ENCODE results near the gene ROGDI. TPM values are rescaled to one million over a fixed set of nuclear protein-coding genes. Genes with fewer than 3 reads are reported as not detected.

The ROGDI gene
- total RNA-seq, 2 experiments from 2014 or later: 9.4 to 11.0 TPM

- peak overlapping the region in 1 of 2 donors; percentile 52 for H3K27ac ChIP-seq (ENCODE audit: low read depth in 1 of 2, low read length in 2 of 2)
- ChIA-PET CTCF (interaction anchor here (1.9 kb wide), 1 partner anchor 34 kb away, joined by 5 read pairs; the partner anchor contains the start of gene ROGDI), POLR2A (interaction anchor here (0.8 to 3.5 kb wide), 13 partner anchors 10 to 515 kb away, joined by 3 to 61 read pairs (median 4); partner anchors contain the start of genes ANKS3, CDIP1, DNAAF8 and NUDT16L1)
- Mint-ChIP-seq H3K36me3 (ENCODE audit: low read depth) (peaks cover 28% of the 10 kb centered on the region), H3K4me1 (ENCODE audit: low read depth) (peaks cover 32% of the 10 kb centered on the region), H3K27ac (peak overlapping the region; percentile 90), H3K9me3 (no peaks in the 10 kb centered on the region), H3K4me3 (peak overlapping the region; percentile 96), H3K27me3 (no peaks in the 10 kb centered on the region)
- no peaks in the 10 kb centered on the region for H3K27me3 ChIP-seq (ENCODE audit: control insufficient read depth in 1 of 2, insufficient read depth in 2 of 2, low read length in 2 of 2)
- H3K36me3 ChIP-seq (ENCODE audit: insufficient read depth, low read length): peaks cover 6% of the 10 kb centered on the region
- peak; percentile 62 to 96 (median 80) for DNase-seq
- intact Hi-C loops (cut with DNase I, micrococcal nuclease): loop anchor here (1.0 to 5.0 kb wide), 4 partner anchors 34 to 329 kb away; partner anchors contain the start of genes ROGDI (in 2 of the 2), EEF2KMT (in 1 of the 2), GLYR1 (in 1 of the 2) and NUDT16L1 (in 1 of the 2)
- no peak for TF ChIP-seq CTCF (IDR thresholded peaks at IDR 0.05)
- H3K4me1 ChIP-seq (ENCODE audit: insufficient read depth, low read length): peaks cover 41% of the 10 kb centered on the region
- H3K4me3 ChIP-seq (ENCODE audit: low read length): peak overlapping the region; percentile 80
- H3K9me3 ChIP-seq (ENCODE audit: control insufficient read depth in 1 of 2, insufficient read depth in 1 of 2, low read length in 2 of 2): no peaks in the 10 kb centered on the region
- peak; percentile 57 for ATAC-seq (ENCODE audit: poor library complexity)
Observed at GRCh38 chr16:4768549-4769305, 33.7 kb downstream of the ROGDI start.

GRCh38 chr16:4767872-4768548, 34.4 kb downstream of the ROGDI start:
- ChIA-PET POLR2A (interaction anchor here (0.8 to 3.5 kb wide), 13 partner anchors 9 to 514 kb away, joined by 3 to 61 read pairs (median 4); partner anchors contain the start of genes ANKS3, CDIP1, DNAAF8 and NUDT16L1), CTCF (interaction anchor here (1.9 kb wide), 1 partner anchor 35 kb away, joined by 5 read pairs; the partner anchor contains the start of gene ROGDI)
- peaks cover 41% of the 10 kb centered on the region for H3K4me1 ChIP-seq (ENCODE audit: insufficient read depth, low read length)
- H3K4me1 Mint-ChIP-seq (ENCODE audit: low read depth): peaks cover 32% of the 10 kb centered on the region
- no peaks in the 10 kb centered on the region for H3K27me3 Mint-ChIP-seq
- H3K36me3 Mint-ChIP-seq (ENCODE audit: low read depth): peaks cover 33% of the 10 kb centered on the region
- H3K36me3 ChIP-seq (ENCODE audit: insufficient read depth, low read length): peaks cover 12% of the 10 kb centered on the region
- ATAC-seq (ENCODE audit: poor library complexity): no peak
- peak overlapping the region; percentile 80 for H3K4me3 ChIP-seq (ENCODE audit: low read length)
- H3K27me3 ChIP-seq (ENCODE audit: control insufficient read depth in 1 of 2, insufficient read depth in 2 of 2, low read length in 2 of 2): no peaks in the 10 kb centered on the region
- intact Hi-C loops (cut with DNase I, micrococcal nuclease): loop anchor here (1.0 to 5.0 kb wide), 8 partner anchors 33 to 497 kb away; partner anchors contain the start of genes ANKS3 (in 2 of the 2), DNAAF8 (in 2 of the 2), ROGDI (in 2 of the 2) and EEF2KMT (in 1 of the 2)
- peak in 2 of 14 experiments; percentile 51 to 54 for DNase-seq
- peak overlapping the region; percentile 96 for H3K4me3 Mint-ChIP-seq
- H3K9me3 Mint-ChIP-seq: no peaks in the 10 kb centered on the region
- peak overlapping the region in 1 of 2 donors; percentile 52 for H3K27ac ChIP-seq (ENCODE audit: low read depth in 1 of 2, low read length in 2 of 2)
- no peaks in the 10 kb centered on the region for H3K9me3 ChIP-seq (ENCODE audit: control insufficient read depth in 1 of 2, insufficient read depth in 1 of 2, low read length in 2 of 2)
- no peak for TF ChIP-seq CTCF (IDR thresholded peaks at IDR 0.05)
- peak overlapping the region; percentile 90 for H3K27ac Mint-ChIP-seq
